ENCODE data around the gene TMEM179. TPM values are rescaled to one million over a fixed set of nuclear protein-coding genes. Genes with fewer than 3 reads are reported as not detected.
A peak's percentile ranks its signal among the peaks of the same experiment; 100 is the strongest.

TMEM179 gene
- total RNA-seq, 3 donors from 2014 or later (not counting 1 experiment from before 2014, with no cell fraction given) = not detected

DNA sequence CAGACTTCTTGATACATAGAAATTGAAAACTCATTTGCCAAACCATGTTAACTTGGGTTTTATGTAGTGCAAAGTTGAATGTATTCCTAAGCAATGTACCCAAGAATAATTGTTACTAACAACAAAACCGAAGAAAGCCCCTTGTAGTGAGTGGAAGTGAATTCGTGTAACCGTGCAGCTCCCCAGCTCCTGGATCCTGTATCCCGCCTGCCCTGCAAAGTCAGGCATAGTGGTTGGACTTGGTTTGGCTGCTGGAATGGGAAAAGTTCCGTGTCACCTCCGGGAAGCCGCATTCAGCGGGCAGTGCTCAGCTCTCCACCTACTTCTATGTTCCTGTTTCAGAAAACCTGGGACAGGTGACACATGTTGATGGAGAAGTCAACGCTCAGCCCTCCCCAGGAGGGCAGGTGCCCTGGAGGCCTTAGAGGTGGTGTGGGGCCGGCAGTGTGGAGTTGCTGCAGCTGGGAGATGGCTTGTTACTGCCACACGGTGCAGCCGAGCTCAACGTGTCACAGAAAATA is 54.2 kb downstream of the TMEM179 start:
- Histone ChIP-seq H3K27me3 (ENCODE audit: control insufficient read depth, insufficient read depth, low read length) (no peaks in the 10 kb centered on the region), H3K36me3 (ENCODE audit: control insufficient read depth, insufficient read depth, low read length) (no peaks in the 10 kb centered on the region), H3K4me1 (ENCODE audit: control insufficient read depth, insufficient read depth, low read length) (no peaks in the 10 kb centered on the region), H3K27ac (ENCODE audit: low read length) (no peak overlapping the region), H3K9me3 (ENCODE audit: control insufficient read depth, insufficient read depth, low read length) (no peaks in the 10 kb centered on the region), H3K4me3 (ENCODE audit: low read length) (no peak overlapping the region)
- peaks cover 0 to 5% of the 10 kb centered on the region in 2 donors for H3K27me3 Mint-ChIP-seq (ENCODE audit: low read depth in 2 of 2)
- TF ChIP-seq, protein P1, sequence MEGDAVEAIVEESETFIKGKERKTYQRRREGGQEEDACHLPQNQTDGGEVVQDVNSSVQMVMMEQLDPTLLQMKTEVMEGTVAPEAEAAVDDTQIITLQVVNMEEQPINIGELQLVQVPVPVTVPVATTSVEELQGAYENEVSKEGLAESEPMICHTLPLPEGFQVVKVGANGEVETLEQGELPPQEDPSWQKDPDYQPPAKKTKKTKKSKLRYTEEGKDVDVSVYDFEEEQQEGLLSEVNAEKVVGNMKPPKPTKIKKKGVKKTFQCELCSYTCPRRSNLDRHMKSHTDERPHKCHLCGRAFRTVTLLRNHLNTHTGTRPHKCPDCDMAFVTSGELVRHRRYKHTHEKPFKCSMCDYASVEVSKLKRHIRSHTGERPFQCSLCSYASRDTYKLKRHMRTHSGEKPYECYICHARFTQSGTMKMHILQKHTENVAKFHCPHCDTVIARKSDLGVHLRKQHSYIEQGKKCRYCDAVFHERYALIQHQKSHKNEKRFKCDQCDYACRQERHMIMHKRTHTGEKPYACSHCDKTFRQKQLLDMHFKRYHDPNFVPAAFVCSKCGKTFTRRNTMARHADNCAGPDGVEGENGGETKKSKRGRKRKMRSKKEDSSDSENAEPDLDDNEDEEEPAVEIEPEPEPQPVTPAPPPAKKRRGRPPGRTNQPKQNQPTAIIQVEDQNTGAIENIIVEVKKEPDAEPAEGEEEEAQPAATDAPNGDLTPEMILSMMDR (IDR thresholded peaks at IDR 0.05) = no peak
- WGBS (ENCODE audit: insufficient coverage) = 91% methylated on average over 12 of the region's 13 CpGs
- no peaks in the 10 kb centered on the region for H3K36me3 Mint-ChIP-seq
- intact Hi-C loops (cut with micrococcal nuclease) = no loop called here
- no peak for DNase-seq
- no peak for ATAC-seq
- no peak overlapping the region for H3K27ac Mint-ChIP-seq
- H3K4me1 Mint-ChIP-seq = no peaks in the 10 kb centered on the region
- H3K9me3 Mint-ChIP-seq = no peaks in the 10 kb centered on the region
- H3K4me3 Mint-ChIP-seq = no peak overlapping the region

DNA sequence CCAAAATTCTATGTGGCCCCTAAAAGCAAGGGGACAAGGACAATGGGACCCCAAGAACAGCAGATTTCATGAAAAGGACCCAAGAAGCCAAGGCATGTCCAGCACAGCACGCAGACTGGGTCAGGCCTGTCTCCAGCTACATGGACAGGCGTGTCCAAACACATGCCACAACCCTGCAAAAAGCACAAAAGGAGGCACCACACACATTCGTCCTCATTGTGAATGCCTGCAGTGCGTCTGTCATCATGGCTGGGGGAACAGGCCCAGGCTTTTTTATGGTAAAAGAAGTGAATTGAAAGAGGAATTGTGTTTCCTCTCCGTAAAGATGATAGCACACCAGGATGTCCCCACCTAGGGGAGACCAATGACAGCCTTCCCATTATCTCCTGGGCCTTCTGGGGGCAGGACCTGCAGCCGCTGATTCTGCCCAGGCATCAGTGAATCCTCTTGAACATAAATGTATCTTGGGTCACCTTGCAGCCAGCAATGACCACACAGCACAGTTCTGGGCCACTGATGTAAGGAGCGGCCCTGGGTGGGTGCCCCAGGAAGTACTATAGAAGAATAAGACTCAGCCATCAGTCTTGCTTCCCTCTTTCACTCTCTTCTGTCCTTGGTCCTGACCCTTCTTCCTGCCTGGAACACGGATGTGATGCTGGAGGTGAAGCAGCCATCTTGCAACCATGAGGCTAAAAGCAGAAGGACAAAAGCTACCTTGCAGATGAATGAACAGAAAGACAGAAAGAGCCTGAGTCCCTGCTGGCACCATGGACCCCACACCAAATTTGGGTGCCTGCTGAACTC is 54.8 kb downstream of the TMEM179 start:
- intact Hi-C loops (cut with micrococcal nuclease) = no loop called here
- H3K9me3 Mint-ChIP-seq = no peaks in the 10 kb centered on the region
- no peak overlapping the region for H3K4me3 ChIP-seq (ENCODE audit: low read length)
- H3K4me1 ChIP-seq (ENCODE audit: control insufficient read depth, insufficient read depth, low read length) = no peaks in the 10 kb centered on the region
- H3K27me3 ChIP-seq (ENCODE audit: control insufficient read depth, insufficient read depth, low read length) = no peaks in the 10 kb centered on the region
- H3K9me3 ChIP-seq (ENCODE audit: control insufficient read depth, insufficient read depth, low read length) = no peaks in the 10 kb centered on the region
- TF ChIP-seq, protein P1 (IDR thresholded peaks at IDR 0.05) = no peak
- H3K36me3 Mint-ChIP-seq = no peaks in the 10 kb centered on the region
- no peak overlapping the region for H3K4me3 Mint-ChIP-seq
- H3K36me3 ChIP-seq (ENCODE audit: control insufficient read depth, insufficient read depth, low read length) = no peaks in the 10 kb centered on the region
- 80% methylated on average over 8 of the region's 8 CpGs for WGBS (ENCODE audit: insufficient coverage)
- no peaks in the 10 kb centered on the region for H3K4me1 Mint-ChIP-seq
- H3K27me3 Mint-ChIP-seq (ENCODE audit: low read depth in 2 of 2) = peaks cover 4 to 5% of the 10 kb centered on the region in 2 donors
- peak in 1 of 2 donors; percentile 6 for DNase-seq
- ATAC-seq = no peak
- no peak overlapping the region for H3K27ac ChIP-seq (ENCODE audit: low read length)
- no peak overlapping the region for H3K27ac Mint-ChIP-seq

DNA sequence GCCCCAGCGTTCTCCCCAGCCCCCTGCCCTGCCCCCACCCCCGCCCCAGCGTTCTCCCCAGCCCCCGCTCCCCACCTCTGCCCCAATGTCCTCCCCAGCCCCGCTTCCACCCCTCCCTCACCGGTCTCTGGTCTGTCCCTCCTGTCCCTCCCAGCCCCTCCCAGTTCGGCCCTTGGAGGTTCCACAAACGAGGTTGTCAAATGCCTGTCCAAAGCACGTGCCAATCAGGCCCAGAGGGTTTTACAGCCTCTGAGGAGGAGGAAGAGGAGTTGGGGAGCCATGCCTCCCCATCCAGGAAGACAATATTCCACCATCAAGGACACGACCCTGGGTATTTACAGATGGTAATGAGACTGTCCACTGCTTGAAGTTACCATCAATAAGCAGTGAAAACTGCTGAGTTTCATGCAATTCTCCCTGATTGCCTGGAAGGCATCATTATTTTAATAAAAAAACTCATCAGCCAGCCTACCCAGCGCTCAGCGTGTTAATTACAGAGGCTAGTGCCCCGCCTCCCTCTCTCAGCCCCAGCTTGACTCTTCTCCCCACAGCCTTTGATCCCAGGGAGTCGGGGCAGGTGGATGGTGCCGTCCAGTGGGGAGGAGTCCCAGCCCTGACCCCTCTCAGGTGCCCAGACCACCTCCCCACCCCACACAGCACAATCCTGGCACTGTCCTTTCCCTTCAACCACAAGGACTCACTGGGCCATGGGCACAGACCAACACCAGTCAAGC is 55.6 kb downstream of the TMEM179 start:
- 43% methylated on average over 10 of the region's 15 CpGs for WGBS (ENCODE audit: insufficient coverage)
- H3K4me3 Mint-ChIP-seq = no peak overlapping the region

More for the DNA sequence above, 55.6 kb downstream of the TMEM179 start:
- no peak overlapping the region for H3K4me3 ChIP-seq (ENCODE audit: low read length)
- H3K9me3 Mint-ChIP-seq = no peaks in the 10 kb centered on the region
- no peaks in the 10 kb centered on the region for H3K4me1 ChIP-seq (ENCODE audit: control insufficient read depth, insufficient read depth, low read length)
- TF ChIP-seq, protein P1 (IDR thresholded peaks at IDR 0.05) = no peak
- no peak overlapping the region for H3K27ac ChIP-seq (ENCODE audit: low read length)
- H3K27me3 Mint-ChIP-seq (ENCODE audit: low read depth in 2 of 2) = peaks cover 6% of the 10 kb centered on the region in 2 donors
- DNase-seq (peak in 1 of 2 donors; percentile 2), ATAC-seq (no peak)
- H3K4me1 Mint-ChIP-seq = no peaks in the 10 kb centered on the region
- H3K9me3 ChIP-seq (ENCODE audit: control insufficient read depth, insufficient read depth, low read length) = no peaks in the 10 kb centered on the region
- H3K36me3 Mint-ChIP-seq = no peaks in the 10 kb centered on the region
- H3K27ac Mint-ChIP-seq = no peak overlapping the region
- no peaks in the 10 kb centered on the region for H3K36me3 ChIP-seq (ENCODE audit: control insufficient read depth, insufficient read depth, low read length)
- intact Hi-C loops (cut with micrococcal nuclease) = no loop called here
- H3K27me3 ChIP-seq (ENCODE audit: control insufficient read depth, insufficient read depth, low read length) = no peaks in the 10 kb centered on the region

Measured in natural killer cell (primary cell).